ENCODE results near the gene MTURN.
A peak's percentile ranks its signal among the peaks of the same experiment; 100 is the strongest.

The MTURN gene

DNA sequence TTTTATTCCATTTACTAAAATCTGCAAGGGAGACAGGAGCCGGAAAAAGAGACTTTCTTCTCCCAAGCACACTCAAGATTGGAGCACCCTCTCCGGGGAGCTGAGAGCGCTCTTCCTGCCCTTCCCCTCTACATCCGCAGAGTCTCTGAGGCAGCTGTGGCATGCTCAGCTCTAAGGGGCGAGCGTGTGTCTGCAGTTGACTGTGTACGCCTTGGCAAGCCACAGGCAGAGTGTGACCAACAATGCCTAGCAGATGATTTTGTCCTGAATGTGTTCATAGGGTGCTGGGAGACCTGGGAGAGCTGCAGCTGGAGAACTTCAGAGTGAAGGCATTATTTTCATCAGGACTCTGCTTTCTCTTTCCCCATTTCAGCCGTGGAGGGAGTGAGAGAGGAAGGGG, 20.7 kb downstream of the MTURN start:
- DNase-seq (ENCODE audit: extremely low read depth, insufficient read length), result no peak
- Histone ChIP-seq H3K4me3 (replicated peaks; ENCODE audit: low read depth, low read length) (no peak overlapping the region), H3K27me3 (replicated peaks; ENCODE audit: control insufficient read depth, insufficient read depth, low read length) (no peaks in the 10 kb centered on the region; the same call in 1 of the 2 replicates), H3K36me3 (ENCODE audit: control insufficient read depth, insufficient read depth, low read length) (no peaks in the 10 kb centered on the region)
- TF ChIP-seq, protein P1, sequence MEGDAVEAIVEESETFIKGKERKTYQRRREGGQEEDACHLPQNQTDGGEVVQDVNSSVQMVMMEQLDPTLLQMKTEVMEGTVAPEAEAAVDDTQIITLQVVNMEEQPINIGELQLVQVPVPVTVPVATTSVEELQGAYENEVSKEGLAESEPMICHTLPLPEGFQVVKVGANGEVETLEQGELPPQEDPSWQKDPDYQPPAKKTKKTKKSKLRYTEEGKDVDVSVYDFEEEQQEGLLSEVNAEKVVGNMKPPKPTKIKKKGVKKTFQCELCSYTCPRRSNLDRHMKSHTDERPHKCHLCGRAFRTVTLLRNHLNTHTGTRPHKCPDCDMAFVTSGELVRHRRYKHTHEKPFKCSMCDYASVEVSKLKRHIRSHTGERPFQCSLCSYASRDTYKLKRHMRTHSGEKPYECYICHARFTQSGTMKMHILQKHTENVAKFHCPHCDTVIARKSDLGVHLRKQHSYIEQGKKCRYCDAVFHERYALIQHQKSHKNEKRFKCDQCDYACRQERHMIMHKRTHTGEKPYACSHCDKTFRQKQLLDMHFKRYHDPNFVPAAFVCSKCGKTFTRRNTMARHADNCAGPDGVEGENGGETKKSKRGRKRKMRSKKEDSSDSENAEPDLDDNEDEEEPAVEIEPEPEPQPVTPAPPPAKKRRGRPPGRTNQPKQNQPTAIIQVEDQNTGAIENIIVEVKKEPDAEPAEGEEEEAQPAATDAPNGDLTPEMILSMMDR (IDR thresholded peaks at IDR 0.05; ENCODE audit: insufficient read depth, low read length, poor library complexity, severe bottlenecking), result no peak

- TF ChIP-seq, protein P1 (IDR thresholded peaks at IDR 0.05; ENCODE audit: insufficient read depth, low read length, poor library complexity, severe bottlenecking), result no peak
- Histone ChIP-seq H3K36me3 (ENCODE audit: control insufficient read depth, insufficient read depth, low read length) (no peaks in the 10 kb centered on the region), H3K4me3 (replicated peaks; ENCODE audit: low read depth, low read length) (no peak overlapping the region), H3K27me3 (replicated peaks; ENCODE audit: control insufficient read depth, insufficient read depth, low read length) (no peaks in the 10 kb centered on the region; the same call in 1 of the 2 replicates)
- DNase-seq (ENCODE audit: extremely low read depth, insufficient read length), result no peak
Measured at GRCh38 chr7:30157204-30157603, 22.4 kb downstream of the MTURN start.

GRCh38 chr7:30159163-30159562, 24.4 kb downstream of the MTURN start:
- no peak for DNase-seq (ENCODE audit: extremely low read depth, insufficient read length)
- no peaks in the 10 kb centered on the region for H3K36me3 ChIP-seq (ENCODE audit: control insufficient read depth, insufficient read depth, low read length)
- TF ChIP-seq, protein P1 (IDR thresholded peaks at IDR 0.05; ENCODE audit: insufficient read depth, low read length, poor library complexity, severe bottlenecking), result no peak
- H3K27me3 ChIP-seq (replicated peaks; ENCODE audit: control insufficient read depth, insufficient read depth, low read length), result no peaks in the 10 kb centered on the region; the same call in 1 of the 2 replicates
- H3K4me3 ChIP-seq (replicated peaks; ENCODE audit: low read depth, low read length), result no peak overlapping the region

DNA sequence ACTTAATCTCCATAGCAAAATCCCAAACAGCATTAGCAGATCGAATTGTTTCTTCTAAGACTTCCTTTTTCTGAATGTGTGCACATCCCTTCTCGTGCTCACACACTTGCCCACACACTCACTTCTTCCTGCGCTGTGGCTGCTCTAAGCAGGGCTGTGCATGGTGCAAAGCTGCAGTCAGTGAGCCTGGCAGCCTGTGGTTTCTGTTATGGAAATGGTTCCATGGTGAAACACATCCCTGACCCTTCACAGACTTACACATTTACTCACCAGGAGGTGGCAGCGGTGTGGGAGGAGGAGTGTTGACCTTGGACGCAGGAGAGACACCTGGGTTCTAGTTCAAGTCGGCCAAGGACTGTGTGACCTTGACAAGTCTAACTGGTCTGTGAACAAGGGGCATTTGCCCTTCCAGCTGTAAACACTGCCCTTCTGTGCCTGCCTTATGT, 24.9 kb downstream of the MTURN start:
- TF ChIP-seq, protein P1 (IDR thresholded peaks at IDR 0.05; ENCODE audit: insufficient read depth, low read length, poor library complexity, severe bottlenecking), result peak; percentile 23
- DNase-seq (ENCODE audit: extremely low read depth, insufficient read length), result peak; percentile 30
- Histone ChIP-seq H3K36me3 (ENCODE audit: control insufficient read depth, insufficient read depth, low read length) (no peaks in the 10 kb centered on the region), H3K4me3 (replicated peaks; ENCODE audit: low read depth, low read length) (no peak overlapping the region), H3K27me3 (replicated peaks; ENCODE audit: control insufficient read depth, insufficient read depth, low read length) (no peaks in the 10 kb centered on the region; the same call in 1 of the 2 replicates)

DNA sequence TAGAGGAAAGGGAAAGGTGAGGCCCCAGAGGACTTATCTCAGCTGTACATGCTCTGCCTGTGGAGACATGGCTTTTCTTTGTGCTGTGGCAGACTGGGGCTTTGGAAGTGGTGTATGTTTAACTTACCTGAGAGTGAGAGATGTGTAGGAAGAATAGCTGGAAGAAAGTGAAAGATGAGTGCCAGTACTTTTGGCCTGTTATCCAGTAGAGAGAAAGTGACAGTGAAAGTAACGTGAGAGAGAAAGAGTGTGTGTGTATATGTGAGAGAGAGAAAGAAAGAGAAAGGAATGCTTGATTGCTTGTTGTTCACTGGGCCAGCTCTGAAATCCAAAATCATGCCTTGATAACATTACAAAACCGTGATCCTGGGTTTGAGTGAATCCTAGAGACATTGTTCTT, 25.5 kb downstream of the MTURN start:
- TF ChIP-seq, protein P1 (IDR thresholded peaks at IDR 0.05; ENCODE audit: insufficient read depth, low read length, poor library complexity, severe bottlenecking), result no peak

DNA sequence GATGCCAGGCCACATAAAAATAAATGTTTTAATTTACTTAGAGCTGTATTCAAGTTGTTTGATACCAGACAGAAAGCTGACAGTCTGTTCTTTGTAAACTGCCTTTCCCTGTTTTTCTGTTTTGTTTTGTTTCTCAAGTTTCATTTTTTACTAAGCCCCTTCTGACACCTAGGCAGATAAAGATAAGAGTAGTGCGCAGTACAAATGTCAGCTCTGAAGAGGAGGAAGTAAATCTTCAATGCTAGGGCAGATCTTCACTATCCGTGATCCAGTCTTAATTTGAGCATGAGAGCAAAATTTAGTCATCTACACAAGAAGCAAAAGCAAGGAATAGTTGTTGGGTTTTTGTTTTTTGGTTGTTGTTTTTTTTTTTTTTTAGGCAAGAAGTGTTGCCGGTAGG, 27.3 kb downstream of the MTURN start:
- Histone ChIP-seq H3K27me3 (replicated peaks; ENCODE audit: control insufficient read depth, insufficient read depth, low read length) (no peaks in the 10 kb centered on the region), H3K36me3 (ENCODE audit: control insufficient read depth, insufficient read depth, low read length) (no peaks in the 10 kb centered on the region), H3K4me3 (replicated peaks; ENCODE audit: low read depth, low read length) (no peak overlapping the region)
- no peak for DNase-seq (ENCODE audit: extremely low read depth, insufficient read length)
- TF ChIP-seq, protein P1 (IDR thresholded peaks at IDR 0.05; ENCODE audit: insufficient read depth, low read length, poor library complexity, severe bottlenecking), result no peak

More for the DNA sequence above, 25.5 kb downstream of the MTURN start:
- Histone ChIP-seq H3K4me3 (replicated peaks; ENCODE audit: low read depth, low read length) (no peak overlapping the region), H3K27me3 (replicated peaks; ENCODE audit: control insufficient read depth, insufficient read depth, low read length) (no peaks in the 10 kb centered on the region), H3K36me3 (ENCODE audit: control insufficient read depth, insufficient read depth, low read length) (no peaks in the 10 kb centered on the region)
- no peak for DNase-seq (ENCODE audit: extremely low read depth, insufficient read length)

Measured in GM06990 (cell line).